K562 (cell line): ENCODE data around the gene ALK. TPM values are rescaled to one million over a fixed set of nuclear protein-coding genes. Genes with fewer than 3 reads are reported as not detected.

Source experiments
- ATAC-seq: fragments of 200-7000 bp; cut with Tn5 transposase; 3 replicates; pipeline ENCODE4 v1.9.1; 2020; ENCODE audit warnings: moderate library complexity
- BruUV-seq: library from RNA; stranded (reverse); fragments of 400-500 nt; replicated peaks from 2 replicates; lab custom pipeline; 2021; lab: Mats Ljungman, UMichigan
- CTCF ChIA-PET: fragments of 300-600 bp; formaldehyde crosslinking; extraction: SDS; loops from one replicate; lab custom pipeline; 2021; ENCODE audit warnings: low intra/inter-chr PET ratio; lab: Yijun Ruan, JAX
- POLR2A ChIA-PET: fragments of 300-600, 350-650 bp; sonication (Branson Sonifier 250); formaldehyde crosslinking; extraction: SDS; loops from one replicate; lab custom pipeline; 2021; ENCODE audit warnings: antibody characterized with exemption, inconsistent platforms; lab: Yijun Ruan, JAX
- DNase-seq, 4 experiments: peaks; one replicate each; pipeline versions ENCODE4 v3.0.0 to v3.0.0-alpha.2; 2011 to 2018; ENCODE audit warnings: low spot score in 3 of 4, mixed read lengths in 3 of 4; ENCODE audit errors: extremely low read depth in 1 of 4
- FAIRE-seq: peaks from 2 replicates; lab custom pipeline; 2011; peaks lifted over from hg19 to GRCh38; lab: Jason Lieb, UNC
- H2AFZ ChIP-seq: 2 replicates; pipeline ENCODE4 v1.6.0; 2011; ENCODE audit warnings: low read depth, low read length, control low read depth, inconsistent platforms
- H3K27ac ChIP-seq: fragments of 200-600 bp; 3 replicates; pipeline ENCODE4 v1.8.0; 2011; ENCODE audit warnings: low read depth, mild to moderate bottlenecking, control low read depth, inconsistent platforms, low read length, moderate library complexity, mixed read lengths; ENCODE audit errors: extremely low read depth
- H3K27me3 ChIP-seq, 2 experiments: fragments of 300-600 bp in 1 of 2; 2 replicates in 1 of 2; 3 replicates in 1 of 2; pipeline versions ENCODE4 v1.6.0 to v1.8.0; 2011; ENCODE audit warnings: inconsistent platforms in 2 of 2, low read length in 2 of 2, mild to moderate bottlenecking in 1 of 2, mixed read lengths in 1 of 2, moderate library complexity in 1 of 2; ENCODE audit not compliant: control insufficient read depth in 2 of 2, insufficient read depth in 2 of 2
- H3K36me3 ChIP-seq: fragments of 300-600 bp; 3 replicates; pipeline ENCODE4 v1.8.0; 2011; ENCODE audit warnings: mild to moderate bottlenecking, low read length, inconsistent platforms; ENCODE audit not compliant: control insufficient read depth, insufficient read depth
- H3K4me1 ChIP-seq, 2 experiments: fragments of 200-600 bp in 1 of 2; replicated peaks in 1 of 2; 2 replicates in 1 of 2; 3 replicates in 1 of 2; pipeline versions ENCODE4 v1.5.1 to v1.8.0; 2011; ENCODE audit warnings: inconsistent platforms in 2 of 2, low read length in 2 of 2, mild to moderate bottlenecking in 1 of 2, mixed read lengths in 1 of 2, moderate library complexity in 1 of 2; ENCODE audit not compliant: control insufficient read depth in 2 of 2, insufficient read depth in 2 of 2
- H3K4me2 ChIP-seq: 2 replicates; pipeline ENCODE4 v1.6.1; 2011; ENCODE audit warnings: low read length, control low read depth, inconsistent platforms, mixed read lengths; ENCODE audit not compliant: insufficient read depth
- H3K4me3 ChIP-seq: fragments of 200-600 bp; sonication (generic), shearing (Covaris generic); 2 replicates; pipeline ENCODE4 v1.5.1; 2016; ENCODE audit warnings: control low read depth, inconsistent platforms
- H3K79me2 ChIP-seq: fragments of 200-600 bp; 3 replicates; pipeline ENCODE4 v1.8.0; 2011; ENCODE audit warnings: low read length, inconsistent platforms; ENCODE audit not compliant: control insufficient read depth, insufficient read depth
- H3K9ac ChIP-seq, 2 experiments: 2 replicates each; pipeline versions ENCODE4 v1.6.0 to v1.6.1; 2011; ENCODE audit warnings: low read depth in 2 of 2, low read length in 2 of 2, control low read depth in 1 of 2, inconsistent platforms in 1 of 2, mild to moderate bottlenecking in 1 of 2, mixed read lengths in 1 of 2; ENCODE audit not compliant: insufficient read depth in 1 of 2
- H3K9me1 ChIP-seq: one replicate; pipeline ENCODE4 v1.6.0; 2011; ENCODE audit warnings: inconsistent platforms, mild to moderate bottlenecking, low read length, moderate library complexity; ENCODE audit not compliant: control insufficient read depth, insufficient read depth
- H3K9me3 ChIP-seq: replicated peaks from 2 replicates; pipeline ENCODE4 v1.5.1; 2011; ENCODE audit warnings: low read depth, low read length, inconsistent platforms; ENCODE audit not compliant: control insufficient read depth, insufficient read depth
- H4K20me1 ChIP-seq: replicated peaks from 2 replicates; pipeline ENCODE4 v1.6.1; 2011; ENCODE audit warnings: low read length, inconsistent platforms, mixed read lengths; ENCODE audit not compliant: control insufficient read depth, insufficient read depth
- DDX20 ChIP-seq: fragments of 450-650 bp; IDR thresholded peaks from 2 replicates; pipeline ENCODE4 v1.6.1; 2016; ENCODE audit warnings: missing genetic modification characterization, low read depth, mild to moderate bottlenecking, missing compliant biosample characterization, moderate library complexity
- DEAF1 ChIP-seq: fragments of 450-650 bp; formaldehyde crosslinking; IDR thresholded peaks from 2 replicates; pipeline ENCODE4 v1.4.0; 2020; ENCODE audit warnings: mild to moderate bottlenecking, moderate library complexity
- FOXK1 ChIP-seq: sonication (generic); formaldehyde crosslinking; IDR thresholded peaks from 2 replicates; pipeline ENCODE4 v1.8.0; 2022; ENCODE audit warnings: missing genetic modification reagents, mild to moderate bottlenecking, borderline replicate concordance
- FUS ChIP-seq: fragments of 200-400 bp; formaldehyde crosslinking; optimal IDR thresholded peaks from 2 replicates; pipeline ENCODE3; 2017; ENCODE audit warnings: low read depth, low read length
- GTF2A2 ChIP-seq: IDR thresholded peaks from 2 replicates; pipeline ENCODE4 v1.6.1; 2016; ENCODE audit warnings: mild to moderate bottlenecking, missing genetic modification characterization, missing compliant biosample characterization
- HINFP ChIP-seq: fragments of 450-650 bp; conservative IDR thresholded peaks from 2 replicates; pipeline ENCODE4 v1.6.1; 2016; ENCODE audit warnings: missing genetic modification characterization, low read depth, mild to moderate bottlenecking, control low read depth, missing compliant biosample characterization
- MAX ChIP-seq: sonication (generic); formaldehyde crosslinking; IDR thresholded peaks from 2 replicates; pipeline ENCODE4 v1.9.0; 2022; ENCODE audit warnings: mild to moderate bottlenecking, missing genetic modification reagents
- SMARCA5 ChIP-seq: fragments of 450-650 bp; IDR thresholded peaks from 2 replicates; pipeline ENCODE4 v1.6.1; 2016
- SMARCE1 ChIP-seq: fragments of 450-650 bp; IDR thresholded peaks from 2 replicates; pipeline ENCODE4 v1.7.1; 2016; ENCODE audit warnings: mild to moderate bottlenecking
- USF2 ChIP-seq: sonication (generic); formaldehyde crosslinking; IDR thresholded peaks from 2 replicates; pipeline ENCODE4 v1.5.0; 2020; ENCODE audit warnings: missing genetic modification reagents
- ZBTB9 ChIP-seq: fragments of 450-650 bp; formaldehyde crosslinking; IDR thresholded peaks from 2 replicates; pipeline ENCODE4 v1.4.0; 2020; ENCODE audit warnings: mild to moderate bottlenecking, moderate library complexity
- ZNF124 ChIP-seq: sonication (generic); formaldehyde crosslinking; IDR thresholded peaks from 2 replicates; pipeline ENCODE4 v1.8.1; 2022; ENCODE audit warnings: missing genetic modification reagents
- ZNF140 ChIP-seq: fragments of 250-450 bp; sonication (Bioruptor Pico); IDR thresholded peaks from 2 replicates; pipeline ENCODE4 v1.8.0; 2021; ENCODE audit warnings: moderate library complexity, mild to moderate bottlenecking, inconsistent platforms
- ZNF431 ChIP-seq: sonication (generic); formaldehyde crosslinking; IDR thresholded peaks from 2 replicates; pipeline ENCODE4 v1.8.0; 2022; ENCODE audit warnings: mild to moderate bottlenecking, missing genetic modification reagents
- whole genome bisulfite sequencing: fragments of 100-300 bp; shearing (Covaris generic); methylation state at CpG from one replicate; pipeline ENCODE4 v1.1.6; 2016; ENCODE audit warnings: low coverage, mixed read lengths; ENCODE audit not compliant: insufficient coverage; ENCODE audit errors: missing lambda C conversion rate; 5-methylcytosine and 5-hydroxymethylcytosine counted together
- in situ Hi-C: fragments of 300-500 bp; cut with MboI; formaldehyde crosslinking; loops from 4 replicates; pipeline ENCODE4 v1.15.0; 2018; ENCODE audit warnings: inconsistent platforms, mixed read lengths
- intact Hi-C: fragments of 100-400 bp; cut with micrococcal nuclease; formaldehyde crosslinking; loops from 2 replicates; pipeline ENCODE4 v1.14.2; 2022
- polyA plus RNA-seq, 8 experiments: library from polyadenylated mRNA; depleted of rRNA in 4 of 8; stranded (reverse) in 5 of 8; unstranded in 3 of 8; fragments of >200 nt; fragmentation: Nextera tagmentation in 2 of 8; fragmentation: Illumina TruSeq in 1 of 8; extraction: Ambion mirVana in 2 of 8; extraction: Trizol in 1 of 8; gene quantifications; 2 replicates each; pipeline versions ENCODE4 v1.2.1 to v1.2.3, GENCODE V29; 2011 to 2014; ENCODE audit warnings: inconsistent platforms in 1 of 8, missing spikeins in 1 of 8
- total RNA-seq, 7 experiments: library from RNA; depleted of rRNA in 6 of 7; stranded (reverse); fragments of >200 nt in 6 of 7; fragmentation: Illumina TruSeq in 2 of 7; extraction: Trizol in 2 of 7; gene quantifications; 2 replicates each; pipeline versions ENCODE4 v1.2.1 to v1.2.3, GENCODE V29; 2011 to 2021; ENCODE audit warnings: low replicate concordance in 1 of 7

ALK gene
- total and polyA plus RNA-seq, 9 of the 15 experiments (the other 6 are each of a cell fraction or from before 2014, with no cell fraction given) = not detected

- no peak for TF ChIP-seq ZBTB9 (CRISPR knock-in tag)
Observed at GRCh38 chr2:29655391-29656086, 265.8 kb downstream of the ALK start (continued).

- H3K36me3 ChIP-seq = no peaks in the 10 kb centered on the region
- no peaks in the 10 kb centered on the region for H3K9me1 ChIP-seq
- no peak overlapping the region for H3K4me3 ChIP-seq
- H3K9ac ChIP-seq = no peak overlapping the region
- ATAC-seq (no peak), DNase-seq (no peak), FAIRE-seq (no peak)
- H2AFZ ChIP-seq = no peak overlapping the region
- no peaks in the 10 kb centered on the region for H3K9me3 ChIP-seq
- CTCF ChIA-PET = no interaction called here
- BruUV-seq = no TSS peak
- no peaks in the 10 kb centered on the region for H3K27me3 ChIP-seq
- intact Hi-C loops = no loop called here
- no peak overlapping the region for H3K27ac ChIP-seq
- no peaks in the 10 kb centered on the region for H3K4me1 ChIP-seq
- no peaks in the 10 kb centered on the region for H3K79me2 ChIP-seq
- no peaks in the 10 kb centered on the region for H4K20me1 ChIP-seq
- POLR2A ChIA-PET = interaction anchor here (0.7 kb wide), 1 partner anchor 30 kb away, joined by 3 read pairs; no protein-coding TSS in a partner anchor
- in situ Hi-C loops = no loop called here
- WGBS = 0% methylated on average over 8 of the region's 8 CpGs
- H3K4me2 ChIP-seq = no peak overlapping the region
- TF ChIP-seq HINFP (tag) (no peak), ZNF124 (CRISPR knock-in tag) (no peak), FOXK1 (no peak), MAX (CRISPR knock-in tag) (no peak), GTF2A2 (tag) (no peak), DDX20 (tag) (no peak), SMARCA5 (no peak), FUS (no peak), ZNF431 (CRISPR knock-in tag) (no peak), ZNF140 (CRISPR knock-in tag) (no peak), USF2 (no peak), SMARCE1 (no peak), DEAF1 (no peak)
Observed at GRCh38 chr2:29650631-29651097, 270.7 kb downstream of the ALK start.
